Anterior cingulate cortex (tissue), 58 donors: ENCODE measurements around the gene AP5B1.

Experiments
- DNase-seq, 58 donors: peaks; one replicate each; lab custom pipeline; 2025; lab: John Stamatoyannopoulos, UW

The AP5B1 gene

GRCh38 chr11:65780770-65781151, at the start of gene AP5B1:
TSS of gene AP5B1 (minus strand) at chr11:65780976. CDS start at chr11:65780591, 385 bp downstream.
- DNase-seq, result peak in 35 of 58 donors; percentile 4 to 61 (median 33)

DNA sequence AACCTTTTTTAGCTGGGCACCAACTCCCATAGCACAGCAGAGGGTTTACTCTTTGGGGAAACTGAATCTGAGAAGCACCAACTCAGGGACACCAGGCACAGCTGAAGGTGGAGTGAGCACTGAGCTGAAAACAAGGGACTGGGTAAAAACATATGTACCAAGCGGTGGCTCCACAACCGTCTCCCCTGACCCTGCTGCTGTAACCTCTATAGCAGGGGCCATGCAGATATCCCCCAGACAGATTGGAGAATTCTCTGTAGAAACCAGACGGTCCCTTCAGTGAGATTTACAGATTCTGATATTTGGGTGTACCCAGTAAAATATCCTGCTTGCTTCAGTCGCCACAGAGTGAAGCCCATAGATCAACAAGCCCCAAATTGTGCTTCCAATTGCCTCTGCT, 48.7 kb upstream of the AP5B1 start:
- DNase-seq, result no peak

GRCh38 chr11:65826984-65827735, 46.4 kb upstream of the AP5B1 start:
- no peak for DNase-seq

DNA sequence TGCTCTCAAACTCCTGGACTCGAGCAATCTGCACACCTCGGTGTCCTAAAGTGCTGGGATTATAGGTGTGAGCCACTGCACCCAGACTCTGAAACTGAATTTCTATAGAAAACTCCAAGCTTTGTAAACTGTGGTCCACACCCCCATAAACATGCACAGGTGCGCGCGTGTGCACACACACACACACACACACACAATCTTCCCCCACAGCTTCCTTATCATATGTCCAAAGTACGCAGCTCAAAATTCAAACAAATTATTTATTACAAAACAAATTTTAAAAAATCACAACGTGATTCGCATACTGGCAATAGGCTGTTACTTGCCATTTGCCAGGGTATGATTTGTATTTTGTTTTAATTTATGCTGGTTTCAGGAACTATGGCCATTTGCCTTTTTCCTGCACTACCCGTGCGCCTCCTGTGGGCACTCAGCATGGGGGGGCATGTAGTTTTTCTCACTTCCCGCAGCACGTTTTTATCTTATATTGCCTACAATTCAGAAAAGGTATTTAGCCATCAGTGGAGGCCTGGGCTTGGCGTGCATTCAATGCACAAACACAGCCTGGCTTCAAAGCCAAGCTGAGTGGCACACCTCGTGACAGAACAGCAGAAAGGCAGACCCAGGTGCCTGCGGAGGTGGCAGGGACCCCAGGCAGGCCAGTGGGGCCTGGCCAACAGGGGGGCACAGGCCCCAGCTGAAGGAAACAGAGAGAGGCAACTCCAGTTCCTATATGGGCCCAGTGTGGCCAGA, 42.2 kb upstream of the AP5B1 start:
- no peak for DNase-seq

DNA sequence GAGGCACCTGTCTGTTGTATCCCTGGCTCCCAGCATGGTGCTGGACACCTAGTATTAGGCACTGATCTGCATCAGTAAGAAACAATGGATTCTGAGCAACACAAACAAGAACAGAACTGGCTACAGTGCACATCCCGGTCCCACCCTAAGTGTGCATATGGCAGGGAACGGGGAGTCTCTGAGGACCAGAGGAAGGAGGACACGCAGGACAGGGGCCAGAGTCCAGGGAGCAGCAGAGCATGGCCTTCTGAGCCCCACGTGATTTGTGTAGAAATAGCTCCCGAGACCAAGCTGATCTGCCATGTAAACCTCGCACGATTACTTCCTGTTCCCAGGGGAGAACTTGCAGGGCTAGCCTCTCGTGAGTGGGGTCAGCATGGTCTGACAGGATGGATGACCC, 40.3 kb upstream of the AP5B1 start:
- no peak for DNase-seq

DNA sequence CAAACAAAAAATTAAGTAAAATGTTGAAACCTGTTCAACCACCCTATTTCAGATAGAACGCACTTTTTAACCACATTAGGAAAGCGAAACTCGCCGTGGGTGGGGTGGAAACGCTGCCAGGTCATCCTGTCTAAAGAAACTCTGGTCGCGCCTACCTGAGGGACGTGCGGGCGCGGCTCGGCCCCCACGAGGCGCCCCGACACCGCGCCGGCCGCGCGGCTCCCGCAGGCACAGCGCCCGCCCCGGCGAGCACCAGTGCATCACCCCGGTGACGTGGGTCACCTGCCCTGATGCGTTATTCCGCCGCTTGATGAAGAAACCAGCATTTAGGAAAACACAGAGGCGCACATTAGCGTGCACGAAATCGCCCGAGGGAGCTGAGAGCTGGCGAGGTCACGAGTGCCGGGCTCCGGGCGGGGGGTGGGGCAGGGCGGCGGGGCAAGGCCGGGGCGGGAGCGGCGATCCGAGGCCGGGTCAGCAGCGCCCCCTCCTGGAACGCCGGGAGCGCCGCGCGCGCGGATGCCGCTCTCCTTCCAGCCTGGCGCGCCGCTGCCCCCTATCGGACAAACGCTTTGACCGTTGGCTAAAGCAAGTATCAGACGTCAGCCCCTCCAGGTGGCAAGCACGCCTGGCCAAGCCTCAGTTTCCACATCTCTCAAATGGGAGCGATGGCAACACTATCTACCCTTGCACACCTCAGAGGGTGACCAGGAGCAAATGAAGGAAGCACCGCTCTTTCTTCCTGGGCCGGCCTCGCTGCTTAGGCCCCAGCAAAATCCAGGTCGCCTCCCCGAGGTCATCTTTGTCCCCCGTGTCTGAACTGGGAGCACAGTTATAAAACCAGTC, 37.3 kb upstream of the AP5B1 start:
- peak; percentile 29 to 97 (median 85) for DNase-seq

GRCh38 chr11:65817312-65817834, 36.6 kb upstream of the AP5B1 start:
- no peak for DNase-seq

GRCh38 chr11:65816696-65817095, 35.9 kb upstream of the AP5B1 start:
- DNase-seq, result no peak

DNA sequence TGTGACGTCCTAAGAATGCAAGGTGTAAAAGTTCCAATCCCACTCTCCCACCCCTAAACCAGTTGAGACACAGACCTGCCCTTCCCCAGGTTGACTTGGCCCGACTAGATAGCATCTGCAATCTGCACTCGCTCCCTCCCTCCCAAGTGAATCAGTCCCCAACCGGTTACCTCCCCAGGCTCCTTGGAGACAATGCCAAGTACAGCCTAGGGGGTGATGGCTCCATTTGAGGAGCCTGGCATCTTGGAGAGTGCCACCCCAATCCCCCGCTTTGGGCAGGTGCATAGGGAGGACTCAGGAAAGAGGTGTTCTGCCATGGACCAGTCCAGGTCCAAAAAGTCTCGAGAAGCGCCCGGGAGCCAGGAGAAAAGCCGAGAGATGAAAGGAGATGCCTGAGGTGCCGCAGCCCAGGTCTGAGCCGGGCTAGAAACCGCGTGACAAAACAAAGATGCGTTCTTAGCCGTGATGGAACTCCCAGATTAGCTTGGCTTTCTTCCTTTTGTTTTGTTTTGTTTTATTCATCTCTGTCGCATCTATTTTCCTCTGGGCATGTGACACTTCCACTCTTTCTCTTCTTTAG, 34.3 kb upstream of the AP5B1 start:
- DNase-seq, result no peak

- DNase-seq, result peak in 7 of 58 donors; percentile 5 to 23 (median 8)
Observed at GRCh38 chr11:65814131-65814985, 33.6 kb upstream of the AP5B1 start.

DNA sequence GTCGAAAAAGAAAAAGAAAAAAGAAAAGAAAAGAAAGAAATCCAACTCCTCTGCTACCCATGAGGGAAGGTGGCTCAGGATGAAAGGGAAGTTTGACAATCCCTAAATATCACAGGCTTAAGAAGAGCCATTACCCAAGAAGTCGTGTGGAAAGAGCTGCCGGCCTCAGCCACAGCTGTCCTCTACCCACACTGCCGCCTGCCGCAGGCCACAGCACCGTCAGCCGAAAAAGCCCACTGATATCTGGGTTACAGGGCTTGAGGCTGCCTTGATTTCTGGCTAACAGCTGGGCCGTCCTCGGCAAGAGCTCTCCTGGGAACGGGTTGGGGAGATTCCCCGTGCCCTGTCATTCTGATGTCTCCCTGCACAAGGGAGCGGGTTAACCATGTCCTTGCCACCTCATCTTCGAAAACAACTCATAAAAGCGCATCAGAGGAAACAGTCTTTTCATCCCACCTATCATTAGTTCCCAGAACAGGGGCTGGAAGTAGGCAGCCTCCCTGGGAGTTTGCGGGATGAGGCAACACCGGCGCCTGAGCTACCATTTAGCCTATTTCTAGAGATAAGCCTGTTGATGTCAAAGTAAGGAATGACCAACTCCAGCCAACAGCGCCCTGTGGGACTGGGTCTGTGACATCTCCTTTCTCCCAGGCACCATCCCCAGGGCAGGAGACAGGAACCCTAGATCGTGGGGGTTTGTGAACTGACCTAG, 31.1 kb upstream of the AP5B1 start:
- no peak for DNase-seq

GRCh38 chr11:65810046-65810868, 29.5 kb upstream of the AP5B1 start:
- DNase-seq, result no peak

DNA sequence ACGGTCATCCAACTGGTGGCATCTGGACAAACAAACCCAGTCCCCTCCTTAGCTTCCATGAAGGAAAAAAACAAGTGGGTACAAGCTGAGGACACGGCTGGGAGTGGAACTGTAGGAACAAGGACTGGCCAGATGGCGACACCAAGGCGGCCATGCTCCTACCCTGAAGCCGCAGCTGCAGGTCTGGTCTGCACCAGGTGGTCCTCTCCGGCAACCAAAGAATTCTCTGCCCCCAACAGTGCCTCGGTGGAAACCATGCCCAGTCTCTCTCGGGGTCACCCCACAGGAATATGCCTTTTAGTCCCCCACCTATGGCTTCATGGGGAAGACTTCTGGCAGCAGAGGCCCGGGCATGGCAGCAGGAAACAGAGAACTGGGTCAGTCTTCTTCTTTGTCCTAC, 28.7 kb upstream of the AP5B1 start:
- DNase-seq, result no peak

- no peak for DNase-seq
Observed at GRCh38 chr11:65808744-65809341, 28.1 kb upstream of the AP5B1 start.

GRCh38 chr11:65806979-65807378, 26.2 kb upstream of the AP5B1 start:
- no peak for DNase-seq

- DNase-seq, result no peak
Observed at GRCh38 chr11:65803797-65804492, 23.2 kb upstream of the AP5B1 start.

- no peak for DNase-seq
Observed at GRCh38 chr11:65802841-65803240, 22.1 kb upstream of the AP5B1 start.
